IPS-20b (cell line): Measurements from ENCODE around the gene IQCN.

Experiments
- H3K27ac ChIP-seq: one replicate; pipeline ENCODE4 v1.5.1; 2013; ENCODE audit warnings: low read length
- H3K27me3 ChIP-seq: 2 replicates; pipeline ENCODE4 v1.6.1; 2013; ENCODE audit warnings: mild to moderate bottlenecking, low read length, inconsistent platforms; ENCODE audit not compliant: insufficient read depth
- H3K36me3 ChIP-seq: 2 replicates; pipeline ENCODE4 v1.6.1; 2013; ENCODE audit warnings: low read depth, mild to moderate bottlenecking, inconsistent platforms, low read length, moderate library complexity; ENCODE audit not compliant: insufficient read depth
- H3K4me1 ChIP-seq: 2 replicates; pipeline ENCODE4 v1.6.1; 2013; ENCODE audit warnings: mild to moderate bottlenecking, control low read depth, inconsistent platforms, low read length, moderate library complexity; ENCODE audit not compliant: insufficient read depth
- H3K4me3 ChIP-seq: 2 replicates; pipeline ENCODE4 v1.5.1; 2013; ENCODE audit warnings: mild to moderate bottlenecking, low read length, inconsistent platforms
- H3K9ac ChIP-seq: 2 replicates; pipeline ENCODE4 v1.6.1; 2013; ENCODE audit warnings: low read depth, mild to moderate bottlenecking, inconsistent platforms, low read length, moderate library complexity
- H3K9me3 ChIP-seq: 2 replicates; pipeline ENCODE4 v1.6.1; 2013; ENCODE audit warnings: mild to moderate bottlenecking, low read depth, low read length, inconsistent platforms; ENCODE audit not compliant: insufficient read depth

IQCN gene

DNA sequence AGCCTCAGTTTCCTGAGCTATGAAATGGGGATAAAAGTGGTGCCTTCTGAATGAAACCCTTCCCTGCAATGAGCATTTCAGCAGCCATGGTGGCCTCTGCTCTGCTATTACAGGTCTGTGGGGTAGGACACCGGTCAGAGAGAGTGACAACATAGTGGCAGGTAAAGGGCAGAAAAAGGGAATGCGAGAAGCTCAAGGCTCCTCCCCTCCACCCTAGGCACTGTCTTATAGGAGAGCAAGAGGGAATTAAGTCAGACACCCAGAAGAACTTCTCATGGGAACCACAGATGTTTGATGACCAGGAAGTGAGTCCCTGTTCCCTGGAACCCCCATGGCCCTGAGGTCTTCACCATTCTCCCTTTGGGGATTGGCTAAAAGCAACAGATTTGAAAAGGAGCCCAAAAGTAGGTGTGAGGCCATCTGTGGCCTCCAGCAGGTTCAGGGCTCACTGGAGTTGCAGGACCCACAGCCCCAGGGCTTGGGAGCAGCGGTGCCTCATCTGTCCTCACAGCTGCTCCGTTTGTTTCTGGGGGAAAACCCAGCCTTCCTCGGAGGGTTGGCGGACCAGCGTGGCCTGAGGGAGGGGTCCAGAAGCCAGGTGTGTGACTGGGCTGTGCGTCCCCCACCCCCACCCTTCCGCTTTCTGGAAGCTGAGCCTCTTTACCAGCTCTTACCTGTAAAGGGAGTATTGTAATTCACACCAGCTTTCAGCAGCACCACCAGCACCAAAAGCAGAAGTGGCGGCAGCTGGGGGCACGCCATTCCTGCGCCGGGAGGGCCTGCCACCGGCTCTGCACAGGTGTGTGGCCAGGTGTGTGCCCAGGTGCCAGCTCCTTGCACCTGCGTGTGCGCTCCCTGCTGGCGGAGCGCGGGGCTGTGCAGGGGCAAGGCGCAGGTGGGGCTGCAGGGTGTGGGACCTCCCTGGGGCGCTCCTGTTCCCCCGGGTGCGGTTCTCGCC is 19.4 kb downstream of the IQCN start:
- peak overlapping the region; percentile 29; the same call in 1 of the 2 replicates for H3K4me3 ChIP-seq
- H3K9ac ChIP-seq: no peak overlapping the region

DNA sequence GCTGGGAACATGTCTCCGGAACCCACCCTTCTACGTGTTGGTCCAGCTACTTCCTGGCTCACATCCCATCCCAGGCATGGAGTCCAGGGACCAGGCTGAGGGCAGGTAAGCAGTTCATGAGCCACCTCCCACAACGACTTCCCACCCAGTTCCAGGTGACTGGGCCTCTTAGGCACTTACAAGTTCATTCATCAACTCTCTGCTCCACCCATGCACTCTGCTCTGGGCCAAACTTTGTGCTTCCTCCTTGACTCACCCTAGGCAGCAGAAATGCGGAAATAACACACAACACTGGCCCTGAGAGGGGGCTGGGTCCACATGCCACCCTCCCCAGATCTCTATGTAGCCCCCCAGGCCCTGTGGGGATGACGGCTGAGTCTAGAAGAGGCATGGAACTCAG is 20.5 kb downstream of the IQCN start:
- Histone ChIP-seq H3K27me3 (peaks cover 31% of the 10 kb centered on the region), H3K9ac (no peak overlapping the region), H3K4me3 (no peak overlapping the region)

More for the DNA sequence above, 19.4 kb downstream of the IQCN start:
- Histone ChIP-seq H3K4me1 (no peaks in the 10 kb centered on the region; the same call in 1 of the 2 replicates), H3K36me3 (no peaks in the 10 kb centered on the region), H3K27me3 (peaks cover 40% of the 10 kb centered on the region), H3K9me3 (no peaks in the 10 kb centered on the region), H3K27ac (no peak overlapping the region)

DNA sequence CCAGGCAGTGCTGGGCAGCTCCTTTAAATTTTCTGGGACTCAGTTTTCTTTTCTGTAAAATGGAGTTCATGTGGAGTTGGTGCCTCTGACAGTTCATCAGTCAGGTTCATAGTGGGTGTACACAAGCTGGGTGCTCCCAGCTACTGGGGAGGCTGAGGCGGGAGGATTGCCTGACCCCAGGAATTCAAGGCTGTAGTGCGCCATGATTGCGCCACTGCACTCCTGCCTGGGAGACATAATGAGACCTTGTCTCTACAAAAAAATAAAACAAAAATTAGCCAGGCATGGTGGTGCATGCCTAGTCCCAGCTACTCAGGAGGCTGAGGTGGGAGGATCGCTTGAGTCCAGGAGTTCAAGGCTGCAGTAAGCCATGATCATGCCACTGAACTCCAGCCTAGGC is 21.1 kb downstream of the IQCN start:
- Histone ChIP-seq H3K9ac (no peak overlapping the region), H3K9me3 (no peaks in the 10 kb centered on the region), H3K4me3 (no peak overlapping the region), H3K4me1 (no peaks in the 10 kb centered on the region; the same call in 1 of the 2 replicates), H3K27ac (no peak overlapping the region), H3K27me3 (peaks cover 31% of the 10 kb centered on the region), H3K36me3 (no peaks in the 10 kb centered on the region)

More for the DNA sequence above, 20.5 kb downstream of the IQCN start:
- Histone ChIP-seq H3K9me3 (no peaks in the 10 kb centered on the region), H3K4me1 (no peaks in the 10 kb centered on the region; the same call in 1 of the 2 replicates), H3K27ac (no peak overlapping the region), H3K36me3 (no peaks in the 10 kb centered on the region)

DNA sequence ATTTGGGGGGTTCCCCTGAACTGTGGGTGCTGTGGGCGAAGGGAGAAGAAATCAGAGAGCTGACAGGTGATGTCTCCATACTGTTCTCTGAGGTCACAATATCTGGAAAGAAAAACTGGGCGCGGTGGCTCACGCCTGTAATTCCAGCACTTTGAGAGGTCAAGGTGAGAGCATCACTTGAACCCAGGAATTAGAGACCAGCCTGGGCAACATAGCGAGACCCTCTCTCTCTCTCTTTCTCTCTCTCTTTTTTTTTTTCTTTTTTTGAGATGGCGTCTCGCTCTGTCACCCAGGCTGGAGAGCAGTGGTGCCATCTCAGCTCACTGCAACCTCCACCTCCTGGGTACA is 21.9 kb downstream of the IQCN start:
- no peak overlapping the region for H3K4me3 ChIP-seq
- no peaks in the 10 kb centered on the region; the same call in 1 of the 2 replicates for H3K4me1 ChIP-seq
- no peak overlapping the region for H3K9ac ChIP-seq
- H3K36me3 ChIP-seq: no peaks in the 10 kb centered on the region
- H3K9me3 ChIP-seq: no peaks in the 10 kb centered on the region
- no peak overlapping the region for H3K27ac ChIP-seq
- H3K27me3 ChIP-seq: peaks cover 31% of the 10 kb centered on the region

DNA sequence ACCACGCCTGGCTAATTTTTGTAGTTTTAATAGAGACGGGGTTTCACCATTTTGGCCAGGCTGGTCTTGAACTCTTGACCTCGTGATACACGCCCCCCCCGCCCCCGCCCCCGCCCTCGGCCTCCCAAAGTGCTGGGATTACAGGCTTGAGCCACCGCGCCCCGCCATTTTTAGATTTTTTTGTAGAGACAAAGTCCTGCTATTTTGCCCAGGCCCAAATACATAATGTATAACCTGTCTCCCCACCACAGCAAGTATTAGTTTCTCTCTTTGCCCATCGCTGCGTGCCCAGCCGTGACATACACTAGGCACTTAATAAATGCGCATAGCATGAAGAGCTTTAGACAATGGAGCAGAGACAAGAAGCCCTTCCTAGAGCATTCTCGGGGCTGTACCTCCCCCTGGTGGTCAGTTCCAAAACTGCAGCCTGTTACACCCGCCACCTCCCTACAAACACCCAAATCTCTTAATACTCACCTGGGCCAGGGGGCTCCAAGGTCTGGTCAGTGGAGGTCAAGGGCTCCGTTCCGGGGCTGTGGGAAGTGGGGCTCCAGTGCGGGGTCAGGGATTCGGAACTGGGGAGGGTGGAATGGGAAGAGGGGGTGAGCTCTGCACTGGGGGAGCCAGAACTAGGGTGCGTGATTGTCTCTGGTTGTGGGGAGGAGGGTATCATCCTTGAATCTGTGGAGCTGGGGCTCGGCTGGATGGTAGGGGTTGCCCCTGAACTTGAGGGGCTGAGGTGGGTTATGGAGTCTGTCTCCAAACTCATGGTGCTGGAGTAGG is 22.5 kb downstream of the IQCN start:
- Histone ChIP-seq H3K9me3 (no peaks in the 10 kb centered on the region), H3K27ac (no peak overlapping the region), H3K4me1 (no peaks in the 10 kb centered on the region; the same call in 1 of the 2 replicates), H3K36me3 (no peaks in the 10 kb centered on the region), H3K27me3 (peaks cover 31% of the 10 kb centered on the region), H3K9ac (no peak overlapping the region), H3K4me3 (no peak overlapping the region)

DNA sequence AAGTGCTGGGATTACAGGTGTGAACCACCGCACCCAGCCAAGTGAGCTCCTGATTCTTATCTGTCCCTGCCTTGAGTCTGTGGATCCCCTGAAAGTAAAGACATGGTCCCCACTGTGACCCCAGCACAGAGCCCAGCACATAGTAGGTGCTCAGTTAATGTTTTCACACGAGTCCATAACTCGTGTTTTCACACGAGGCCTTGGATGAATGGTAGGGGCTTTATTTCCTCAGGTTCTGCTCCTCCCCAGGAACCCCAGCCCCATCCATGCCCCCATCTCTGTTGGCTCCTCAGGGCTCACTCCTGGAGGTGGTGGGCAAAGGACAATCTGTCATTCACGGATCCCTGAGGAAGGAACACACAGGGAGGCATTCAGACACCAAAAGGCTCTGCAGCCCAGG is 24.4 kb downstream of the IQCN start:
- Histone ChIP-seq H3K4me3 (no peak overlapping the region), H3K4me1 (no peaks in the 10 kb centered on the region; the same call in 1 of the 2 replicates), H3K9ac (no peak overlapping the region), H3K9me3 (no peaks in the 10 kb centered on the region), H3K27ac (no peak overlapping the region), H3K27me3 (peaks cover 23% of the 10 kb centered on the region), H3K36me3 (no peaks in the 10 kb centered on the region)

DNA sequence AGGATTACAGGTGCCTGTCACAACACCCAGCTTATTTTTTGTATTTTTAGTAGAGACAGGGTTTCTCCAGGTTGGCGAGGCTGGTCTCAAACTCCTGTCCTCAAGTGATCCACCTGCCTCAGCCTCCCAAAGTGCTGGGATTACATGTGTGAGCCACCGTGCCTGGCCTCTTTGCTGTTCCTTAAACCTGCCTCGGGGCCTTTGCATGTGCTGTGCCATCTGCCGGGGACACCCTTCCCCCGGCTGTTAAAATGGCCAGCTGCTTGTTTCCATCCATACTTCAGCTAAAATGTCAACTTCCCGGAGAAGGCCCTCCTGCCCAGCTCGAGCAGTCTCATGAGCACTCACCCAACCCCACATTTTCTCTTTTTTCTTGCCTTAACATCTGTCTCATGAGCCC is 29.0 kb downstream of the IQCN start:
- H3K36me3 ChIP-seq: no peaks in the 10 kb centered on the region
- H3K27me3 ChIP-seq: peaks cover 6% of the 10 kb centered on the region; the same call in 1 of the 2 replicates
- no peak overlapping the region for H3K4me3 ChIP-seq
- no peak overlapping the region for H3K27ac ChIP-seq
- H3K9me3 ChIP-seq: no peaks in the 10 kb centered on the region
- H3K4me1 ChIP-seq: no peaks in the 10 kb centered on the region
- H3K9ac ChIP-seq: no peak overlapping the region

DNA sequence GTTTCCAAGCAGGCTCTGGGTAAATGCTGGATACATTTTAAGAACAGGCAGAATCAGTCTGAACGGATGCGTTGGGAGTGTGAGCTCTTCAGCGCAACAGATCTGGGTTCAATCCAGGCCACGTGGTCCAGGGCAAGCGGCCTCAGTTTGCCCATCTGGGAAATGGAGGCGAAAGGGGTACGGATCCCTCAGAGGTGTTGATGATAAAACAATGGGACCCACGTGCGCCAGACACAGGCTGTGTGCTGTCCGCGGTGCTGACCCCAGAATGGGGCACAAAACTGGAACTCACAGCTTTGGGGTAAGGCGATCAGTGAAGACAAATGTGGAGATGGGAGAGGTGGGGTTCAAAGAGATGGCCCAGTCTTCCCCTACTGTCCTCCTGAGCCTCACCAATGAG is 34.9 kb downstream of the IQCN start:
- H3K27me3 ChIP-seq: peaks cover 14% of the 10 kb centered on the region
- no peaks in the 10 kb centered on the region for H3K36me3 ChIP-seq
- H3K27ac ChIP-seq: no peak overlapping the region
- no peak overlapping the region for H3K4me3 ChIP-seq
- no peaks in the 10 kb centered on the region for H3K4me1 ChIP-seq
- H3K9me3 ChIP-seq: no peaks in the 10 kb centered on the region
- H3K9ac ChIP-seq: no peak overlapping the region

DNA sequence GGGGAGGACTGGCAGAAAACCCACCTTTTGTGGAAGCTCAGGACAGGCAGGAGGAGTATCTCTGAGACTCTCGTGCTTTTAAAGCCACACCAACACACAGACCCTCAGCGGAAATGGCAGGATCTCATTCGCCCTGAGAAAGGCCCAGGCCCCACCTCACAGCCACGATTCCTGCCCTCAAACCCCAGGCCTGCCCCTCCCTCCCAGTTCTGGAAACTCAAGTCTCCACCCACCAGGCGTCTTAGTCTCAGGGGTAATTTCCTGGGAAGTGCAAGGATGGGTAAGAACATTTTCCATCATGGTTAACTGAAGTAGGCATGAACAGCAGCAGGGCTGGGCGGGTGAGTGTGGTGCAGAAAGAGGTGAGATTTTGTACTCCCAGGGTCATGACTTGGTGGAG is 40.1 kb downstream of the IQCN start:
- no peak overlapping the region for H3K27ac ChIP-seq
- no peaks in the 10 kb centered on the region for H3K36me3 ChIP-seq
- H3K4me1 ChIP-seq: peaks cover 19% of the 10 kb centered on the region
- no peak overlapping the region for H3K4me3 ChIP-seq
- H3K9me3 ChIP-seq: no peaks in the 10 kb centered on the region
- no peak overlapping the region for H3K9ac ChIP-seq
- peaks cover 18% of the 10 kb centered on the region for H3K27me3 ChIP-seq

DNA sequence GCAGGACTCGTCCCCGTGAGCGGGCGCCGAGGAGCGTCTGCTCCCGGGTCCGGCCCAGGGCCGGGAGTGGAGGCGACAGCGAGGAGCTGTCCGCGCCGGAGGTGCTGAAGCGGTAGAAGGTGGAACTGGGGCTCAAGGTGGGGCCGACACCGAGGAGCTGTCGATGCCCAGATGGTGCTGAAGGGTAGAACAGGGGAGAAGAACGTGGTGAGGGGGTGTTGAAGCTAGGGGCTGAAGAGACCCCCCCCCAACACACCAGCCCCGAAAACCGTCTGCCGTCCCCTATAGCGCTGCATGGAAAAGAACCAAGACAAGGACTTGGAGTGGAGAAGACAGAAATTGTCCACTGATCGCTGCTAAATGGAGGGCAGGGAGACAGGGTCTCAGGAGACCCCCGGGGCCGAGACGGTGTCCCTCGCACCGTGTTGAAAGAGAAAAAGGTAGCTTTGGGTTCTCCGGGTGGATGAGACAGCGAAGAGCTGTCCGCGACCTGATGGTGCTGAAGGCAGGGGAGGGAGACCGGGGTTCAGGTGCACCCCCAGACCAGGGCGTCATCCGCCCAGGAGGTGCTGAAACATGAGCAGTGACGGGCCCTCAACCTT is 40.9 kb downstream of the IQCN start:
- Histone ChIP-seq H3K9me3 (no peaks in the 10 kb centered on the region), H3K4me1 (peaks cover 19% of the 10 kb centered on the region), H3K27ac (no peak overlapping the region), H3K9ac (no peak overlapping the region), H3K4me3 (peak overlapping the region; percentile 68; the same call in 1 of the 2 replicates), H3K36me3 (no peaks in the 10 kb centered on the region), H3K27me3 (peaks cover 18% of the 10 kb centered on the region)

DNA sequence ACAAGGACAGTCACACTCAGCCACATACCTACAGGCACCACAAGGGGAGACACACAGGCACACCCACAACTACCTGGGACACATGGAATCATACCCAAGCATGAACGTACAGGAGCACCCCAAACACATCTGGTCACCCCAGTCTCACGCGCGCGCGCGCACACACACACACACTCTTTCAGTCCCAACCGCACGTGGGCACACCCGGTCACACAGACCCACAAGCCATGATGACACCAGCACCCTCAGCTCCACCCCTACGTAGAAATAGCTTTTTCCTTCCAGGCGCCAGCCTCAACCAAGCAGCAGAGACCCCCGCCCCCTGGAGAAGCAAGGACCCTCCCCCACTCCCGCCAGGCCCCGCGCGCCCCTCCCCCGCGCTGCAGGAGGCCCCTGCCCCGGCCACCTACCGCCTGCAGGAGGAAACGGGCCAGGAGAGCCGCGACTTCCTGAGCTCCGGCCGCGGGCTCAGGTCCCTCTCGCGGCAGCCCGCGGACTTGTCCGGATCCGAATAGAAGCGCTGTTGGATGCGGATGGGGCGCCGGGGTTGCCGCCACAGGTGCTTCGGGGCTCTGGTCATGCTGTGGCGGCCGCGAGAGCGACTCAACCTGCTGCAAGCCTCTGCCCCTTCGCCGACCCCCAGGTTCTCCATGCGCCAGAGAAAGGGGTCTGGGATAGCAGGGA is 41.6 kb downstream of the IQCN start:
- Histone ChIP-seq H3K27ac (no peak overlapping the region), H3K36me3 (no peaks in the 10 kb centered on the region), H3K9ac (peak overlapping the region; percentile 65; the same call in 1 of the 2 replicates), H3K4me3 (peak overlapping the region; percentile 68), H3K27me3 (peaks cover 25% of the 10 kb centered on the region), H3K9me3 (no peaks in the 10 kb centered on the region), H3K4me1 (peaks cover 19% of the 10 kb centered on the region)
